GM13977 (cell line): ENCODE results near the gene MAPKAP1.
"Not testable (repeated sequence)": the region's sequence is repeated elsewhere in the genome, so short reads cannot be mapped to it uniquely, and the experiment has no call there.

Source experiments
- DNase-seq: peaks from one replicate; pipeline ENCODE4 v3.0.0; 2012; ENCODE audit warnings: low spot score
- in situ Hi-C: fragments of 300-500 bp; cut with MboI; formaldehyde crosslinking; loops from one replicate; pipeline ENCODE4 v1.12.0; 2022; ENCODE audit warnings: low sequenced_read_pairs, low pct_unique_long_range_greater_than_20kb, mixed read lengths, inconsistent platforms; ENCODE audit not compliant: unreplicated experiment
- TF ChIP-seq, protein P1 (sequence below): IDR thresholded peaks from 2 replicates; pipeline ENCODE4 v1.5.1; 2012; ENCODE audit warnings: mild to moderate bottlenecking, control low read depth; ENCODE audit not compliant: insufficient read depth; ENCODE audit errors: extremely low read depth, missing control alignments

MAPKAP1 gene

DNA sequence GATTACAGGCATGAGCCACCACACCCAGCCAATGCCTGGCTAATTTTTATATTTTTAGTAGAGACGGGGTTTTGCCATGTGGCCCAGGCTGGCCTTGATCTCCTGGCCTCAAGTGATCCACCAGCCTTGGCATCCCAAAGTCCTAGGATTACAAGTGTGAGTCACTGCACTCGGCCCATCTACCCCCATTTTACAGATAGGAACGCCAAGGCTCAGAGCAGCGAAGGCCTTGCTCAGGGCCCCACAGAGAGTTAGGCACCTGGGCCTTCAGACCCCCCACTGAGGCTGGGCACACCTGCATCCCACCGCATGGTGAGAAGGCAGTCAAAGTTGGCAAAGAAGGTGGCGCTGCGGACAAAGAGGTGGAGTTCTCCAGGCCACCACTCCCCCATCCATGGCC is 302.3 kb downstream of the MAPKAP1 start:
- in situ Hi-C loops, result loop anchor here (25.0 kb wide), 1 partner anchor 833 kb away; no protein-coding TSS in a partner anchor
- TF ChIP-seq, protein P1, sequence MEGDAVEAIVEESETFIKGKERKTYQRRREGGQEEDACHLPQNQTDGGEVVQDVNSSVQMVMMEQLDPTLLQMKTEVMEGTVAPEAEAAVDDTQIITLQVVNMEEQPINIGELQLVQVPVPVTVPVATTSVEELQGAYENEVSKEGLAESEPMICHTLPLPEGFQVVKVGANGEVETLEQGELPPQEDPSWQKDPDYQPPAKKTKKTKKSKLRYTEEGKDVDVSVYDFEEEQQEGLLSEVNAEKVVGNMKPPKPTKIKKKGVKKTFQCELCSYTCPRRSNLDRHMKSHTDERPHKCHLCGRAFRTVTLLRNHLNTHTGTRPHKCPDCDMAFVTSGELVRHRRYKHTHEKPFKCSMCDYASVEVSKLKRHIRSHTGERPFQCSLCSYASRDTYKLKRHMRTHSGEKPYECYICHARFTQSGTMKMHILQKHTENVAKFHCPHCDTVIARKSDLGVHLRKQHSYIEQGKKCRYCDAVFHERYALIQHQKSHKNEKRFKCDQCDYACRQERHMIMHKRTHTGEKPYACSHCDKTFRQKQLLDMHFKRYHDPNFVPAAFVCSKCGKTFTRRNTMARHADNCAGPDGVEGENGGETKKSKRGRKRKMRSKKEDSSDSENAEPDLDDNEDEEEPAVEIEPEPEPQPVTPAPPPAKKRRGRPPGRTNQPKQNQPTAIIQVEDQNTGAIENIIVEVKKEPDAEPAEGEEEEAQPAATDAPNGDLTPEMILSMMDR, result no peak
- DNase-seq, result no peak

DNA sequence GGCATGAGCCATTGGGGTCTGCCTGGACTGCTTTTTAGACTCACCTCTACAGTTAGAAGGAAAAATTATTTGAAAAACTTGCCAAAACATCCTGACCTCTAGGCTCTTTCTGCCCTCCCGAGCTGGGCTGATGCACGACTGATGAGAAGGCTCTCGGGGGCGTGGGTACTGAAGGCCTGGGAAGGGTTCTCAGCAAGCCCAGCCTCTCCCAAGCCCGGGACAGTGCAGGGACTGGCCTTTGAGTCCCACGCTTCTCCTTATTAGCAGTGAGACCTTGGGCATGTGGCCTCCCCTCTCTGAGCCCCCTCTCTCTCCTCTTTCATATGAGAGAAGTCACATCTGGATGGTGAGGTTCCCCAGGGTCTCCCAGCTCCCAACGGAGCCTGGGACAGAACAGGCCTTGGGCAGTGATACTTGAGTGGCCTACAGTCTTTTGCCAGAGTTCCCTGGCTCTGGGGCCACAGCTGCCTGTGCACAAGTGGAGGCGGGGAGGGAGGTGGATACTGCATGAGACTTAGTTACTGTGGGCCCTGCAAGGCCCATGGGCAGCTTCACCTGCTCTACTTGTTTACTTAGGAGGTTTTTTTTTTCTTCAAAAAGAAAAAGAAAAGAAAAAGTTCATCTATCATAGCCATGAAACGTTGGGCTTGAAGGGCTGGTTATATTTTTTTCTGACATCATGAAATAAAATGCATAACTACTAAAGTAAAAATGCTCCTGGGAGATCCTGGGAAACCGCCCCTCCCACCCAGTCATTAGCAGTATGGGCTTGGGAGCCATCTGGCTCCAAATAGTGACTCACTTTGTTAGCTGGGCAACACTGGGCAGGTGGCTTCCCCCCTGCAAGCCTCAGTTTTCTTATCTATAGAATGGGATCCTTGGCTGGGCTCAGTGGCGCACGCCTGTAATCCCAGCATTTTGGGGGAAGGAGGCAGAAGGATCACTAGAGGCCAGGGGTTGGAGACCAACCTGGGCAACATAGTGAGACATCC is 306.0 kb downstream of the MAPKAP1 start:
- in situ Hi-C loops, result loop anchor here (25.0 kb wide), 1 partner anchor 836 kb away; no protein-coding TSS in a partner anchor
- TF ChIP-seq, protein P1, result no peak
- DNase-seq, result no peak

DNA sequence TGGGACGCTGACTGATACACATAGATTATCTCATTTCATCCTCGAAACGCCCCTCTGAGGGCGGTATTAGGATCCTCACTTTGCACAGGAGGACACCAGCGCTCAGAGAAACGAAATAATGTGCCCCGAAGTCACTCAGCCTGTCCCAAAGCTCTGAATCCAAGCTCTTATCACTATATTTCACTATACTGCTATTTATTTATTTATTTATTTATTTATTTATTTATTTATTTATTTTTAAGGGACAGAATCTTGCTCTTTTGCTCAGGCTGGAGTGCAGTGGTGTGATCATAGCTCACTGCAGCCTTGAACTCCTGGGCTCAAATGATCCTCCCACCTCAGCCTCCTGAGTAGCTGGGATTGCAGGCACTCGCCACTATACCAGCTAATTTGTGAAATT is 306.8 kb downstream of the MAPKAP1 start:
- DNase-seq, result not testable (repeated sequence)
- in situ Hi-C loops, result loop anchor here (25.0 kb wide), 1 partner anchor 837 kb away; no protein-coding TSS in a partner anchor

DNA sequence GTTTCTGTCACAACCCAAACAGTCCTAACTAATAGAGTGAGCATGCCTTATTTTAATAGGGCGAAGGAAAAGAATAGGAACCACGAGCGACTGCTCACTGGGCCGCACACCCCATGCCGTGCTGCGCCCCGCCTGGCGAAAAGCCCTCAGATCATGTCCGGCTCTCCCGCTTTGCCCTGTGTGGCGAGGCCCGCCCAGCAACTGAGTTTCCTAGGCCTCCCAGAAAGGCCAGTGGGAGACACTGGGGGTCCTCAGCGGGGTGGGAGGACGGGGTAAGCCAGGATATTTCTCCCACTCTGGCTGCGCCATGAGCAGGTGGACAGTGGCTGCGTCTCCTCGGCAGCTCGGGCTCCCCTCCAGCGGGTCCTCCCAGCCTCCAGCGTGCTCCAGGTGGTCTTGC is 307.3 kb downstream of the MAPKAP1 start:
- no peak for DNase-seq
- TF ChIP-seq, protein P1, result no peak
- in situ Hi-C loops, result loop anchor here (25.0 kb wide), 1 partner anchor 838 kb away; no protein-coding TSS in a partner anchor

DNA sequence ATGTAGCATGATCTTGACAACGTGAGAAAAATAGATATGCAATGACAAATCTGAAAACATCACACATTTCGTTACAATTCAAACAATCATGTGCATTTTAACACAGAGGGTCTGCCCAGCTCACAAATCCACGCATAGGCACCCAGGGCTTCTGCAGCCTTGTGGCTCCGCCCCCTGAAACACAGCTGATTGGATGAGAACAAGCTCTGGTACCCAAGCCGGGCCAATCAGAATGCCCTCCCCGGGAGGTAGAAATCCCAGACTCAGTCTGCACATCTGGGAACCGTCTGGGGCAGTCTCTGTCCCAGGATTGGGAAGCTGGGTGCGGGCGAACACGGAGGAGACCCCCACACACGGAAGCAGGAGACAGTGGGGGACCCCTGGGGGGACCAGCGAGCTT is 307.8 kb downstream of the MAPKAP1 start:
- in situ Hi-C loops, result no loop called here
- TF ChIP-seq, protein P1, result no peak

DNA sequence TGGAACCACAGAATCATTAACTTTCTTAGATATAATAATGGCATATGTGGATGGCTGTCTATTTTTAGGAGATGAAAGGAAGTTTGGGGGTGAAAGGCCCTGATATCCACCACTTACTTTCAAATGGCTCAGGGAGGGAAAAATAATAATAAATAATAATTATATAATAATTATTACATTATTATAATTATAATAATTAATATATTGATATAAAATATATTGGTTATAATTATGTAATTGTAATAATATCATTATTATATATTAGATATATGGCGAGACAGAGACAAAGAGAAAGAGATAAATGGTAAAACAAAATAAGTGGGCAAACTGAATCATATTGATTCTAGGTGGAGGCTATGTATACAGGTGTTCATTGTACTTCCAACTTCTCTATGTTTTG is 308.8 kb downstream of the MAPKAP1 start:
- TF ChIP-seq, protein P1, result no peak
- in situ Hi-C loops, result no loop called here
- DNase-seq, result no peak

More for the DNA sequence above, 307.8 kb downstream of the MAPKAP1 start:
- DNase-seq, result no peak

DNA sequence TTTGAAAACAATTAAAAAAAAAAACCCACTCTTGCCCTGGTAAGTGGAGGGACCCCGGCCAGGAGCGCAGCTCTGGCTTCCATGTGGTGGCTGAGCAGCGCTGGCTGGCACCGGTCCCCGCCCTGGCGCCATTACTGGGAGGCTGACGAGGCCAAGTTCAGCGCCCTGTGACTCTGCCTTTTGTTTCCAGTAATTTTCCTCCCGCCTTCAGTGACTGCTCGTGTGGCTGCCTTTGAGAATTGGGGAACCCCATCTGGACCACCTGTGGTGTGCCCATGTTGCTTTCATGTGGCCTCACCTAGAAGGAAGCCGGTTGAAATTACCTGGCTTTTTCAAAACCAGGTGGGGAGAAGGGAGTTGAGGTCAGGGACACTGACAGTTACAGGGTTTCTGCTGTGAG is 309.3 kb downstream of the MAPKAP1 start:
- in situ Hi-C loops, result no loop called here
- TF ChIP-seq, protein P1, result no peak
- no peak for DNase-seq
